Nephron (organoid): Measurements from ENCODE around the gene REPS2.
A peak's percentile ranks its signal among the peaks of the same experiment; 100 is the strongest.

Experiments used
- H3K27ac Mint-ChIP-seq, 3 experiments: 2 replicates each; pipeline ENCODE4 v1.8.0; 2020; ENCODE audit warnings: mixed read lengths in 3 of 3, mild to moderate bottlenecking in 2 of 3, moderate library complexity in 1 of 3
- H3K27me3 Mint-ChIP-seq: 2 replicates; pipeline ENCODE4 v1.8.0; 2021; ENCODE audit warnings: low read depth, mild to moderate bottlenecking, moderate library complexity, mixed read lengths
- H3K36me3 Mint-ChIP-seq: 2 replicates; pipeline ENCODE4 v1.8.0; 2020; ENCODE audit warnings: low read depth, mixed read lengths
- H3K4me1 Mint-ChIP-seq: 2 replicates; pipeline ENCODE4 v1.8.0; 2020; ENCODE audit warnings: mixed read lengths
- H3K4me3 Mint-ChIP-seq, 3 experiments: 2 replicates each; pipeline ENCODE4 v1.8.0; 2020; ENCODE audit warnings: mild to moderate bottlenecking in 3 of 3, mixed read lengths in 3 of 3, moderate library complexity in 2 of 3
- H3K9me3 Mint-ChIP-seq: 2 replicates; pipeline ENCODE4 v1.8.0; 2020; ENCODE audit warnings: mixed read lengths
- TF ChIP-seq, protein P1 (sequence below), 3 experiments: fragments of 200-600 bp; sonication (generic); IDR thresholded peaks; one replicate each; pipeline ENCODE4 v1.5.0; 2021; ENCODE audit warnings: antibody characterized with exemption in 3 of 3; ENCODE audit not compliant: unreplicated experiment in 3 of 3

Gene REPS2

GRCh38 chrX:17078031-17078720 lies 131.7 kb downstream of the REPS2 start:
- Mint-ChIP-seq H3K4me1 (peaks cover 39% of the 10 kb centered on the region), H3K36me3 (no peaks in the 10 kb centered on the region), H3K27ac (peak overlapping the region; percentile 69 to 96 (median 90)), H3K9me3 (no peaks in the 10 kb centered on the region), H3K4me3 (no peak overlapping the region), H3K27me3 (no peaks in the 10 kb centered on the region)
- TF ChIP-seq, protein P1, sequence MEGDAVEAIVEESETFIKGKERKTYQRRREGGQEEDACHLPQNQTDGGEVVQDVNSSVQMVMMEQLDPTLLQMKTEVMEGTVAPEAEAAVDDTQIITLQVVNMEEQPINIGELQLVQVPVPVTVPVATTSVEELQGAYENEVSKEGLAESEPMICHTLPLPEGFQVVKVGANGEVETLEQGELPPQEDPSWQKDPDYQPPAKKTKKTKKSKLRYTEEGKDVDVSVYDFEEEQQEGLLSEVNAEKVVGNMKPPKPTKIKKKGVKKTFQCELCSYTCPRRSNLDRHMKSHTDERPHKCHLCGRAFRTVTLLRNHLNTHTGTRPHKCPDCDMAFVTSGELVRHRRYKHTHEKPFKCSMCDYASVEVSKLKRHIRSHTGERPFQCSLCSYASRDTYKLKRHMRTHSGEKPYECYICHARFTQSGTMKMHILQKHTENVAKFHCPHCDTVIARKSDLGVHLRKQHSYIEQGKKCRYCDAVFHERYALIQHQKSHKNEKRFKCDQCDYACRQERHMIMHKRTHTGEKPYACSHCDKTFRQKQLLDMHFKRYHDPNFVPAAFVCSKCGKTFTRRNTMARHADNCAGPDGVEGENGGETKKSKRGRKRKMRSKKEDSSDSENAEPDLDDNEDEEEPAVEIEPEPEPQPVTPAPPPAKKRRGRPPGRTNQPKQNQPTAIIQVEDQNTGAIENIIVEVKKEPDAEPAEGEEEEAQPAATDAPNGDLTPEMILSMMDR (IDR thresholded peaks at IDR 0.05; ENCODE audit: unreplicated experiment in 3 of 3): no peak

GRCh38 chrX:17081511-17081910 lies 135.1 kb downstream of the REPS2 start:
- no peaks in the 10 kb centered on the region for H3K9me3 Mint-ChIP-seq
- no peaks in the 10 kb centered on the region for H3K36me3 Mint-ChIP-seq
- H3K4me1 Mint-ChIP-seq: peaks cover 36% of the 10 kb centered on the region
- H3K27ac Mint-ChIP-seq: peak overlapping the region in 2 of 3 experiments; percentile 30 to 39
- H3K27me3 Mint-ChIP-seq: no peaks in the 10 kb centered on the region
- no peak overlapping the region for H3K4me3 Mint-ChIP-seq
- TF ChIP-seq, protein P1 (IDR thresholded peaks at IDR 0.05; ENCODE audit: unreplicated experiment in 3 of 3): no peak

GRCh38 chrX:17081968-17082367 lies 135.5 kb downstream of the REPS2 start:
- H3K4me3 Mint-ChIP-seq: no peak overlapping the region
- TF ChIP-seq, protein P1 (IDR thresholded peaks at IDR 0.05; ENCODE audit: unreplicated experiment in 3 of 3): no peak
- no peaks in the 10 kb centered on the region for H3K27me3 Mint-ChIP-seq
- peak overlapping the region in 2 of 3 experiments; percentile 39 to 55 for H3K27ac Mint-ChIP-seq
- H3K9me3 Mint-ChIP-seq: no peaks in the 10 kb centered on the region
- peaks cover 36% of the 10 kb centered on the region for H3K4me1 Mint-ChIP-seq
- no peaks in the 10 kb centered on the region for H3K36me3 Mint-ChIP-seq

GRCh38 chrX:17082831-17083230 lies 136.4 kb downstream of the REPS2 start:
- H3K4me3 Mint-ChIP-seq: no peak overlapping the region
- no peaks in the 10 kb centered on the region for H3K9me3 Mint-ChIP-seq
- no peaks in the 10 kb centered on the region for H3K36me3 Mint-ChIP-seq
- no peak overlapping the region for H3K27ac Mint-ChIP-seq
- H3K4me1 Mint-ChIP-seq: peaks cover 27% of the 10 kb centered on the region
- H3K27me3 Mint-ChIP-seq: no peaks in the 10 kb centered on the region
- TF ChIP-seq, protein P1 (IDR thresholded peaks at IDR 0.05; ENCODE audit: unreplicated experiment in 3 of 3): peak; percentile 14 to 32 (median 32)

DNA sequence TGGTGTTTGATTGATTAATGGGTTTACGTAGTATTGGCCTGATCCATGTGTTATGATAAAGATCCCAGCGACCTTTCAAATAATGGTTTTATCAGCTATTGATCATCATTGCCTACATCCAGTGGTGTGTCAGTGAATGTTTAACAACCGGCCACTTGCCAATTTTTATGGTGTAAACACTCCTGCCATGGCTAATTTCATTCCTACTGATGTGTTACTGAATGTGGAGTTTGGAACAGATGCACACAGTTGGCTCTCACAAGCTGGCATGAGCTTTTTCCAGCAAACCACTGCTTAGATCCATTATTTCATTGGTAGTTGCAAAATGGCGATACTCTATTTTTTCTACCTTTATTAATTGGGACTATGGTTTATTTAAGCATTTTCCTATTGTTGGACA lies 139.9 kb downstream of the REPS2 start:
- H3K4me1 Mint-ChIP-seq: peaks cover 14% of the 10 kb centered on the region
- H3K4me3 Mint-ChIP-seq: no peak overlapping the region
- peaks cover 9% of the 10 kb centered on the region for H3K9me3 Mint-ChIP-seq

More for the DNA sequence above, 139.9 kb downstream of the REPS2 start:
- peaks cover 3% of the 10 kb centered on the region for H3K36me3 Mint-ChIP-seq
- no peak overlapping the region for H3K27ac Mint-ChIP-seq
- TF ChIP-seq, protein P1 (IDR thresholded peaks at IDR 0.05; ENCODE audit: unreplicated experiment in 3 of 3): no peak
- no peaks in the 10 kb centered on the region for H3K27me3 Mint-ChIP-seq
